ENCODE results near the gene TBK1. TPM values are rescaled to one million over a fixed set of nuclear protein-coding genes. Genes with fewer than 3 reads are reported as not detected.

TBK1 gene
- total RNA-seq, 1 experiment from 2014 or later: 15.9 TPM

DNA sequence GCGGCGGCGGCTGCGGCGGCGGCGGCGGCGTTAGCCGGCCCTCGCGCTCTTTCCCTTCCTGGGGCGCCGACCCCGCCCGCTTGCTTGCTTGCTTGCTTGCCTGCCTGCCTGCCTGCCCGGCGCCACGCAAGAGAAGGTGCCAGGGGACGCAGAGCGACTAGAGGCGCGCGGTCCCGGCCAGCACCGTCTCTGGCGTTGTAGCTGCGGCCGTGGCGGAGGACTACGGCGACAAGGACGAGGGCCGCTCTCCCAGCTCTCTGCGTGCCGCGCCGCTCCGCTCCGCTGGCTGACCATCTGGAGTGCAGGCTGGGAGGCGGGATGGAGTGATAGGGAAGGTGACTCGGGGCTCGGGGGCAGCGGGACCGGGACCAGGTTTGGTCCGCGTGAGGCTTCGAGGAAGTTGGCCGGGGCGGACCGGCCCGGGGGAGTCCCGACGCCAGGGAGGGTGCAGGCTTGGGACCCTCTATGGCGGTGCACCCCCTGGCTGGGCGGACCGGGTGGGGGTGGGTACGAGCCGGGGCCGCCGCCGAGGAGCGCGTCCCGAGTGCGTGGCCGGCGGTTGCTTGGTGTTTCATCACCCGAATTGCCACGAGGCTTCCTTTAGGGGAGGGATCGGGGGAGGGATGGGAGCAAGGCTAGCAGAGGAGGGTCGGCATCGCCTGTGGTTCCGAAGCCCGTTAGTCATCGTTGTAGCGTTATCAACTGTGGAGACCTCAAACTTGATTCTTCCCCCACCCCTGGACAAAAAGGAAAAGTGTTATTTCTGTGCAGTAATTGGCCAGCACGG lies 47.3 kb upstream of the TBK1 start (continued):
- TF ChIP-seq, protein P1, sequence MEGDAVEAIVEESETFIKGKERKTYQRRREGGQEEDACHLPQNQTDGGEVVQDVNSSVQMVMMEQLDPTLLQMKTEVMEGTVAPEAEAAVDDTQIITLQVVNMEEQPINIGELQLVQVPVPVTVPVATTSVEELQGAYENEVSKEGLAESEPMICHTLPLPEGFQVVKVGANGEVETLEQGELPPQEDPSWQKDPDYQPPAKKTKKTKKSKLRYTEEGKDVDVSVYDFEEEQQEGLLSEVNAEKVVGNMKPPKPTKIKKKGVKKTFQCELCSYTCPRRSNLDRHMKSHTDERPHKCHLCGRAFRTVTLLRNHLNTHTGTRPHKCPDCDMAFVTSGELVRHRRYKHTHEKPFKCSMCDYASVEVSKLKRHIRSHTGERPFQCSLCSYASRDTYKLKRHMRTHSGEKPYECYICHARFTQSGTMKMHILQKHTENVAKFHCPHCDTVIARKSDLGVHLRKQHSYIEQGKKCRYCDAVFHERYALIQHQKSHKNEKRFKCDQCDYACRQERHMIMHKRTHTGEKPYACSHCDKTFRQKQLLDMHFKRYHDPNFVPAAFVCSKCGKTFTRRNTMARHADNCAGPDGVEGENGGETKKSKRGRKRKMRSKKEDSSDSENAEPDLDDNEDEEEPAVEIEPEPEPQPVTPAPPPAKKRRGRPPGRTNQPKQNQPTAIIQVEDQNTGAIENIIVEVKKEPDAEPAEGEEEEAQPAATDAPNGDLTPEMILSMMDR (IDR thresholded peaks at IDR 0.05): no peak
- TF ChIP-seq, protein P2, sequence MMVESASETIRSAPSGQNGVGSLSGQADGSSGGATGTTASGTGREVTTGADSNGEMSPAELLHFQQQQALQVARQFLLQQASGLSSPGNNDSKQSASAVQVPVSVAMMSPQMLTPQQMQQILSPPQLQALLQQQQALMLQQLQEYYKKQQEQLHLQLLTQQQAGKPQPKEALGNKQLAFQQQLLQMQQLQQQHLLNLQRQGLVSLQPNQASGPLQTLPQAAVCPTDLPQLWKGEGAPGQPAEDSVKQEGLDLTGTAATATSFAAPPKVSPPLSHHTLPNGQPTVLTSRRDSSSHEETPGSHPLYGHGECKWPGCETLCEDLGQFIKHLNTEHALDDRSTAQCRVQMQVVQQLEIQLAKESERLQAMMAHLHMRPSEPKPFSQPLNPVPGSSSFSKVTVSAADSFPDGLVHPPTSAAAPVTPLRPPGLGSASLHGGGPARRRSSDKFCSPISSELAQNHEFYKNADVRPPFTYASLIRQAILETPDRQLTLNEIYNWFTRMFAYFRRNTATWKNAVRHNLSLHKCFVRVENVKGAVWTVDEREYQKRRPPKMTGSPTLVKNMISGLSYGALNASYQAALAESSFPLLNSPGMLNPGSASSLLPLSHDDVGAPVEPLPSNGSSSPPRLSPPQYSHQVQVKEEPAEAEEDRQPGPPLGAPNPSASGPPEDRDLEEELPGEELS (CRISPR knock-in tag; IDR thresholded peaks at IDR 0.05): no peak
- TF ChIP-seq, protein P3, sequence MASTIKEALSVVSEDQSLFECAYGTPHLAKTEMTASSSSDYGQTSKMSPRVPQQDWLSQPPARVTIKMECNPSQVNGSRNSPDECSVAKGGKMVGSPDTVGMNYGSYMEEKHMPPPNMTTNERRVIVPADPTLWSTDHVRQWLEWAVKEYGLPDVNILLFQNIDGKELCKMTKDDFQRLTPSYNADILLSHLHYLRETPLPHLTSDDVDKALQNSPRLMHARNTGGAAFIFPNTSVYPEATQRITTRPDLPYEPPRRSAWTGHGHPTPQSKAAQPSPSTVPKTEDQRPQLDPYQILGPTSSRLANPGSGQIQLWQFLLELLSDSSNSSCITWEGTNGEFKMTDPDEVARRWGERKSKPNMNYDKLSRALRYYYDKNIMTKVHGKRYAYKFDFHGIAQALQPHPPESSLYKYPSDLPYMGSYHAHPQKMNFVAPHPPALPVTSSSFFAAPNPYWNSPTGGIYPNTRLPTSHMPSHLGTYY (CRISPR knock-in tag; IDR thresholded peaks at IDR 0.05): no peak
- TF ChIP-seq FOXP1 (CRISPR knock-in tag; IDR thresholded peaks at IDR 0.05; ENCODE audit: borderline replicate concordance): peak; percentile 80
- TF ChIP-seq, protein P4, sequence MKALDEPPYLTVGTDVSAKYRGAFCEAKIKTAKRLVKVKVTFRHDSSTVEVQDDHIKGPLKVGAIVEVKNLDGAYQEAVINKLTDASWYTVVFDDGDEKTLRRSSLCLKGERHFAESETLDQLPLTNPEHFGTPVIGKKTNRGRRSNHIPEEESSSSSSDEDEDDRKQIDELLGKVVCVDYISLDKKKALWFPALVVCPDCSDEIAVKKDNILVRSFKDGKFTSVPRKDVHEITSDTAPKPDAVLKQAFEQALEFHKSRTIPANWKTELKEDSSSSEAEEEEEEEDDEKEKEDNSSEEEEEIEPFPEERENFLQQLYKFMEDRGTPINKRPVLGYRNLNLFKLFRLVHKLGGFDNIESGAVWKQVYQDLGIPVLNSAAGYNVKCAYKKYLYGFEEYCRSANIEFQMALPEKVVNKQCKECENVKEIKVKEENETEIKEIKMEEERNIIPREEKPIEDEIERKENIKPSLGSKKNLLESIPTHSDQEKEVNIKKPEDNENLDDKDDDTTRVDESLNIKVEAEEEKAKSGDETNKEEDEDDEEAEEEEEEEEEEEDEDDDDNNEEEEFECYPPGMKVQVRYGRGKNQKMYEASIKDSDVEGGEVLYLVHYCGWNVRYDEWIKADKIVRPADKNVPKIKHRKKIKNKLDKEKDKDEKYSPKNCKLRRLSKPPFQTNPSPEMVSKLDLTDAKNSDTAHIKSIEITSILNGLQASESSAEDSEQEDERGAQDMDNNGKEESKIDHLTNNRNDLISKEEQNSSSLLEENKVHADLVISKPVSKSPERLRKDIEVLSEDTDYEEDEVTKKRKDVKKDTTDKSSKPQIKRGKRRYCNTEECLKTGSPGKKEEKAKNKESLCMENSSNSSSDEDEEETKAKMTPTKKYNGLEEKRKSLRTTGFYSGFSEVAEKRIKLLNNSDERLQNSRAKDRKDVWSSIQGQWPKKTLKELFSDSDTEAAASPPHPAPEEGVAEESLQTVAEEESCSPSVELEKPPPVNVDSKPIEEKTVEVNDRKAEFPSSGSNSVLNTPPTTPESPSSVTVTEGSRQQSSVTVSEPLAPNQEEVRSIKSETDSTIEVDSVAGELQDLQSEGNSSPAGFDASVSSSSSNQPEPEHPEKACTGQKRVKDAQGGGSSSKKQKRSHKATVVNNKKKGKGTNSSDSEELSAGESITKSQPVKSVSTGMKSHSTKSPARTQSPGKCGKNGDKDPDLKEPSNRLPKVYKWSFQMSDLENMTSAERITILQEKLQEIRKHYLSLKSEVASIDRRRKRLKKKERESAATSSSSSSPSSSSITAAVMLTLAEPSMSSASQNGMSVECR (CRISPR knock-in tag; IDR thresholded peaks at IDR 0.05; ENCODE audit: borderline replicate concordance): no peak; the same call in 1 of the 2 replicates
- TF ChIP-seq SMAD3 (CRISPR knock-in tag; IDR thresholded peaks at IDR 0.05; ENCODE audit: borderline replicate concordance): no peak; the same call in 1 of the 2 replicates
- TF ChIP-seq GTF2I (CRISPR knock-in tag; conservative IDR thresholded peaks at IDR 0.05): no peak
- TF ChIP-seq, protein P5, sequence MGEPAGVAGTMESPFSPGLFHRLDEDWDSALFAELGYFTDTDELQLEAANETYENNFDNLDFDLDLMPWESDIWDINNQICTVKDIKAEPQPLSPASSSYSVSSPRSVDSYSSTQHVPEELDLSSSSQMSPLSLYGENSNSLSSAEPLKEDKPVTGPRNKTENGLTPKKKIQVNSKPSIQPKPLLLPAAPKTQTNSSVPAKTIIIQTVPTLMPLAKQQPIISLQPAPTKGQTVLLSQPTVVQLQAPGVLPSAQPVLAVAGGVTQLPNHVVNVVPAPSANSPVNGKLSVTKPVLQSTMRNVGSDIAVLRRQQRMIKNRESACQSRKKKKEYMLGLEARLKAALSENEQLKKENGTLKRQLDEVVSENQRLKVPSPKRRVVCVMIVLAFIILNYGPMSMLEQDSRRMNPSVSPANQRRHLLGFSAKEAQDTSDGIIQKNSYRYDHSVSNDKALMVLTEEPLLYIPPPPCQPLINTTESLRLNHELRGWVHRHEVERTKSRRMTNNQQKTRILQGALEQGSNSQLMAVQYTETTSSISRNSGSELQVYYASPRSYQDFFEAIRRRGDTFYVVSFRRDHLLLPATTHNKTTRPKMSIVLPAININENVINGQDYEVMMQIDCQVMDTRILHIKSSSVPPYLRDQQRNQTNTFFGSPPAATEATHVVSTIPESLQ (CRISPR knock-in tag; IDR thresholded peaks at IDR 0.05): no peak
- TF ChIP-seq, protein P6, sequence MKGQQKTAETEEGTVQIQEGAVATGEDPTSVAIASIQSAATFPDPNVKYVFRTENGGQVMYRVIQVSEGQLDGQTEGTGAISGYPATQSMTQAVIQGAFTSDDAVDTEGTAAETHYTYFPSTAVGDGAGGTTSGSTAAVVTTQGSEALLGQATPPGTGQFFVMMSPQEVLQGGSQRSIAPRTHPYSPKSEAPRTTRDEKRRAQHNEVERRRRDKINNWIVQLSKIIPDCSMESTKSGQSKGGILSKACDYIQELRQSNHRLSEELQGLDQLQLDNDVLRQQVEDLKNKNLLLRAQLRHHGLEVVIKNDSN (CRISPR knock-in tag; IDR thresholded peaks at IDR 0.05): peak; percentile 23; the same call in 1 of the 2 replicates
- TF ChIP-seq, protein P7, sequence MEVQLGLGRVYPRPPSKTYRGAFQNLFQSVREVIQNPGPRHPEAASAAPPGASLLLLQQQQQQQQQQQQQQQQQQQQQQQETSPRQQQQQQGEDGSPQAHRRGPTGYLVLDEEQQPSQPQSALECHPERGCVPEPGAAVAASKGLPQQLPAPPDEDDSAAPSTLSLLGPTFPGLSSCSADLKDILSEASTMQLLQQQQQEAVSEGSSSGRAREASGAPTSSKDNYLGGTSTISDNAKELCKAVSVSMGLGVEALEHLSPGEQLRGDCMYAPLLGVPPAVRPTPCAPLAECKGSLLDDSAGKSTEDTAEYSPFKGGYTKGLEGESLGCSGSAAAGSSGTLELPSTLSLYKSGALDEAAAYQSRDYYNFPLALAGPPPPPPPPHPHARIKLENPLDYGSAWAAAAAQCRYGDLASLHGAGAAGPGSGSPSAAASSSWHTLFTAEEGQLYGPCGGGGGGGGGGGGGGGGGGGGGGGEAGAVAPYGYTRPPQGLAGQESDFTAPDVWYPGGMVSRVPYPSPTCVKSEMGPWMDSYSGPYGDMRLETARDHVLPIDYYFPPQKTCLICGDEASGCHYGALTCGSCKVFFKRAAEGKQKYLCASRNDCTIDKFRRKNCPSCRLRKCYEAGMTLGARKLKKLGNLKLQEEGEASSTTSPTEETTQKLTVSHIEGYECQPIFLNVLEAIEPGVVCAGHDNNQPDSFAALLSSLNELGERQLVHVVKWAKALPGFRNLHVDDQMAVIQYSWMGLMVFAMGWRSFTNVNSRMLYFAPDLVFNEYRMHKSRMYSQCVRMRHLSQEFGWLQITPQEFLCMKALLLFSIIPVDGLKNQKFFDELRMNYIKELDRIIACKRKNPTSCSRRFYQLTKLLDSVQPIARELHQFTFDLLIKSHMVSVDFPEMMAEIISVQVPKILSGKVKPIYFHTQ (CRISPR knock-in tag; IDR thresholded peaks at IDR 0.05): no peak
- TF ChIP-seq CREB1 (CRISPR knock-in tag; IDR thresholded peaks at IDR 0.05): peak; percentile 70; the same call in 1 of the 2 replicates
- no peak for TF ChIP-seq GRHL2 (CRISPR knock-in tag; IDR thresholded peaks at IDR 0.05; ENCODE audit: insufficient replicate concordance, severe bottlenecking)
- TF ChIP-seq, protein P8, sequence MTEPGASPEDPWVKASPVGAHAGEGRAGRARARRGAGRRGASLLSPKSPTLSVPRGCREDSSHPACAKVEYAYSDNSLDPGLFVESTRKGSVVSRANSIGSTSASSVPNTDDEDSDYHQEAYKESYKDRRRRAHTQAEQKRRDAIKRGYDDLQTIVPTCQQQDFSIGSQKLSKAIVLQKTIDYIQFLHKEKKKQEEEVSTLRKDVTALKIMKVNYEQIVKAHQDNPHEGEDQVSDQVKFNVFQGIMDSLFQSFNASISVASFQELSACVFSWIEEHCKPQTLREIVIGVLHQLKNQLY (CRISPR knock-in tag; IDR thresholded peaks at IDR 0.05): 0 out of 2 replicates have a peak, but pooled peaks have one; percentile 25
- TF ChIP-seq RORB (CRISPR knock-in tag; IDR thresholded peaks at IDR 0.05): no peak
- TF ChIP-seq ZNF138 (CRISPR knock-in tag; conservative IDR thresholded peaks at IDR 0.05): no peak
- TF ChIP-seq NFATC4 (CRISPR knock-in tag; IDR thresholded peaks at IDR 0.05): peak; percentile 39; the same call in 1 of the 2 replicates
- TF ChIP-seq, protein P9, sequence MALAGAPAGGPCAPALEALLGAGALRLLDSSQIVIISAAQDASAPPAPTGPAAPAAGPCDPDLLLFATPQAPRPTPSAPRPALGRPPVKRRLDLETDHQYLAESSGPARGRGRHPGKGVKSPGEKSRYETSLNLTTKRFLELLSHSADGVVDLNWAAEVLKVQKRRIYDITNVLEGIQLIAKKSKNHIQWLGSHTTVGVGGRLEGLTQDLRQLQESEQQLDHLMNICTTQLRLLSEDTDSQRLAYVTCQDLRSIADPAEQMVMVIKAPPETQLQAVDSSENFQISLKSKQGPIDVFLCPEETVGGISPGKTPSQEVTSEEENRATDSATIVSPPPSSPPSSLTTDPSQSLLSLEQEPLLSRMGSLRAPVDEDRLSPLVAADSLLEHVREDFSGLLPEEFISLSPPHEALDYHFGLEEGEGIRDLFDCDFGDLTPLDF (CRISPR knock-in tag; IDR thresholded peaks at IDR 0.05): 0 out of 2 replicates have a peak, but pooled peaks have one; percentile 25
- TF ChIP-seq TEAD1 (CRISPR knock-in tag; IDR thresholded peaks at IDR 0.05): peak; percentile 22; the same call in 1 of the 2 replicates
- TF ChIP-seq ZNF396 (CRISPR knock-in tag; IDR thresholded peaks at IDR 0.05; ENCODE audit: borderline replicate concordance): no peak
- TF ChIP-seq ZNF121 (CRISPR knock-in tag; IDR thresholded peaks at IDR 0.05): no peak
